Measurements from ENCODE around the gene MXD4.

Gene MXD4

GRCh38 chr4:2274320-2275043 is 12.6 kb upstream of the MXD4 start:
- H3K79me2 ChIP-seq (ENCODE audit: insufficient read depth, low read depth) = no peaks in the 10 kb centered on the region
- H3K9ac ChIP-seq = no peak overlapping the region
- H3K4me2 ChIP-seq = no peak overlapping the region

GRCh38 chr4:2273657-2274319 is 11.9 kb upstream of the MXD4 start:
- H3K9ac ChIP-seq = no peak overlapping the region
- H3K4me2 ChIP-seq = no peak overlapping the region
- H3K4me3 ChIP-seq (IDR thresholded peaks at IDR 0.05; ENCODE audit: insufficient read depth, low read depth, low read length) = no peak overlapping the region
- no peak overlapping the region for H2AFZ ChIP-seq (ENCODE audit: low read depth)
- no peak for TF ChIP-seq CTCF (conservative IDR thresholded peaks at IDR 0.05; ENCODE audit: low read depth, low read length)
- no peaks in the 10 kb centered on the region for H3K79me2 ChIP-seq (ENCODE audit: insufficient read depth, low read depth)
- no peaks in the 10 kb centered on the region for H3K36me3 ChIP-seq (ENCODE audit: insufficient read depth)
- H3K27ac ChIP-seq = no peak overlapping the region
- H4K20me1 ChIP-seq (ENCODE audit: insufficient read depth) = no peaks in the 10 kb centered on the region
- no peaks in the 10 kb centered on the region for H3K4me1 ChIP-seq (ENCODE audit: low read depth, poor library complexity, severe bottlenecking)
- H3K27me3 ChIP-seq (ENCODE audit: insufficient read depth, low read depth) = no peaks in the 10 kb centered on the region

More at GRCh38 chr4:2274320-2275043, 12.6 kb upstream of the MXD4 start:
- H2AFZ ChIP-seq (ENCODE audit: low read depth) = no peak overlapping the region
- H3K4me3 ChIP-seq (IDR thresholded peaks at IDR 0.05; ENCODE audit: insufficient read depth, low read depth, low read length) = no peak overlapping the region
- no peaks in the 10 kb centered on the region for H3K36me3 ChIP-seq (ENCODE audit: insufficient read depth)
- no peaks in the 10 kb centered on the region for H3K27me3 ChIP-seq (ENCODE audit: insufficient read depth, low read depth)
- H3K27ac ChIP-seq = no peak overlapping the region
- no peaks in the 10 kb centered on the region for H3K4me1 ChIP-seq (ENCODE audit: low read depth, poor library complexity, severe bottlenecking)
- H4K20me1 ChIP-seq (ENCODE audit: insufficient read depth) = no peaks in the 10 kb centered on the region
- no peak for TF ChIP-seq CTCF (conservative IDR thresholded peaks at IDR 0.05; ENCODE audit: low read depth, low read length)

GRCh38 chr4:2273221-2273620 is 11.3 kb upstream of the MXD4 start:
- TF ChIP-seq CTCF (conservative IDR thresholded peaks at IDR 0.05; ENCODE audit: low read depth, low read length) = no peak
- no peak overlapping the region for H3K27ac ChIP-seq
- H3K79me2 ChIP-seq (ENCODE audit: insufficient read depth, low read depth) = no peaks in the 10 kb centered on the region
- no peak overlapping the region for H3K9ac ChIP-seq
- no peak overlapping the region for H3K4me2 ChIP-seq
- H2AFZ ChIP-seq (ENCODE audit: low read depth) = no peak overlapping the region
- H3K4me3 ChIP-seq (IDR thresholded peaks at IDR 0.05; ENCODE audit: insufficient read depth, low read depth, low read length) = no peak overlapping the region
- no peaks in the 10 kb centered on the region for H4K20me1 ChIP-seq (ENCODE audit: insufficient read depth)
- no peaks in the 10 kb centered on the region for H3K27me3 ChIP-seq (ENCODE audit: insufficient read depth, low read depth)
- no peaks in the 10 kb centered on the region for H3K36me3 ChIP-seq (ENCODE audit: insufficient read depth)
- H3K4me1 ChIP-seq (ENCODE audit: low read depth, poor library complexity, severe bottlenecking) = no peaks in the 10 kb centered on the region

GRCh38 chr4:2272828-2273120 is 10.9 kb upstream of the MXD4 start:
- no peak overlapping the region for H3K27ac ChIP-seq
- no peak overlapping the region for H3K9ac ChIP-seq
- TF ChIP-seq CTCF (conservative IDR thresholded peaks at IDR 0.05; ENCODE audit: low read depth, low read length) = no peak
- H4K20me1 ChIP-seq (ENCODE audit: insufficient read depth) = no peaks in the 10 kb centered on the region
- H3K4me2 ChIP-seq = no peak overlapping the region
- no peak overlapping the region for H2AFZ ChIP-seq (ENCODE audit: low read depth)
- H3K36me3 ChIP-seq (ENCODE audit: insufficient read depth) = no peaks in the 10 kb centered on the region
- H3K27me3 ChIP-seq (ENCODE audit: insufficient read depth, low read depth) = no peaks in the 10 kb centered on the region
- H3K79me2 ChIP-seq (ENCODE audit: insufficient read depth, low read depth) = no peaks in the 10 kb centered on the region
- no peaks in the 10 kb centered on the region for H3K4me1 ChIP-seq (ENCODE audit: low read depth, poor library complexity, severe bottlenecking)
- no peak overlapping the region for H3K4me3 ChIP-seq (IDR thresholded peaks at IDR 0.05; ENCODE audit: insufficient read depth, low read depth, low read length)

All from KMS-11 (cell line).